Fibroblast of peridontal ligament (primary cell): ENCODE data around the gene COX7B2.

Experiments used
- DNase-seq: peaks from one replicate; pipeline ENCODE4 v3.0.0-alpha.2; 2010; ENCODE audit errors: extremely low read depth

COX7B2 gene

DNA sequence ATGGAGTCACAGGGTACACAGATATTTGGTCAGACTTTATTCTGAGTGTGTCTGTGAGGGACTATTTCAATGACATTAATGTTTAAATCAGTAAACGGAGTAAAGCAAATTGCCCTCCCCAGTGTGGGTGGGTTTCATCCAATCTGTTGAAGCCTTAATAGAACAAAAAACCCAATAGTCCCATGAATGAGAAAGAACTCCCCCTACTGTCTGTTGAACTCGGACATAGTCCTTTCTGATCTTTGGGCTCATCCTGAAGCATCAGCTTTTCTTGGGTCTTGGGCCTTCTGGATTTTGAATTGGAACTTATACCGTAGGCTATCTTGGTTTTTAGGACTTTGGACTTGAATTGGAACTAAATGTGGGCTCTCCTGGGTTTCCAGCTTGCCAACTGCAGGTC is 193.6 kb downstream of the COX7B2 start:
- no peak for DNase-seq

- DNase-seq, result no peak
Measured at GRCh38 chr4:46698891-46699290, 210.2 kb downstream of the COX7B2 start.
